GM18498 (cell line): ENCODE data around the gene PMVK.
A peak's percentile ranks its signal among the peaks of the same experiment; 100 is the strongest.

Experiments
- ATAC-seq: cut with Tn5 transposase; IDR thresholded peaks from one replicate; pipeline ENCODE4 v1.9.1; 2021; ENCODE audit warnings: mild to moderate bottlenecking, moderate library complexity; ENCODE audit not compliant: unreplicated experiment

The PMVK gene

DNA sequence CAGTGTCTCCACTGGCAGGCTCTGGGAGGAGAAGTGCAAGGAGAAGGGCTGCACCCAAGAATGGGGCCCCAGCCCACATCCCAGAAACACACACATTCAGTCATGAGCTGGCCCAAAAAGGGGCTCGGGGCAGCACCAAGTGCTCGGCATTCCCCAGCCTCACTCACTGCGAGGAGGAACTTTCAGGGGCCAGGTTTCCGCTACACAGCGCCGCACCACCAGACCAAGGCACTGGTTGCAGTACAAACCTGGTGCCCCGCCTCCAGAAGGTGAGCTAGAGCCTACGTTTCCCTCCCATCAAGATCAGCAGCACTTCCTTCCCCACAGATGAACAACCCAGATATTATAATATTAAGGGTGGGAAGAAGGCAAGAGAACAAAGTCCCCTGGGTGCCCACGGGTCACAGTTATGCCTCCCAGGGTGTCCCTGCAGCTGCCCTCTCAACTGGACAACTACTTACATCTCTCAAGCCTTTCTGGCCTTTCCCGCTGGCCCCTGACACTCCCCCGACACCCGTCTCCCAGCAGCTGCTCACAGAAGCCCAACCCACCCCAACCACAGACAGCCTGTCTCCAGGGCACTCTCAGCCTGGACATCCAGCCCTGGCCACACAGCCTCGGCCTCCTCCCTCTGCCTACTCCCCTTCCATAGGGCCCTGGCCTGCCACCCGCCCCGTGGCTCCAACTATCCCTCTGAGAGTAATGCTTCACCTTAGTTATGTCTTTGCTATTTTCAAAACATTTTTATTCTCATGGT, 15.6 kb upstream of the PMVK start:
- no peak for ATAC-seq

DNA sequence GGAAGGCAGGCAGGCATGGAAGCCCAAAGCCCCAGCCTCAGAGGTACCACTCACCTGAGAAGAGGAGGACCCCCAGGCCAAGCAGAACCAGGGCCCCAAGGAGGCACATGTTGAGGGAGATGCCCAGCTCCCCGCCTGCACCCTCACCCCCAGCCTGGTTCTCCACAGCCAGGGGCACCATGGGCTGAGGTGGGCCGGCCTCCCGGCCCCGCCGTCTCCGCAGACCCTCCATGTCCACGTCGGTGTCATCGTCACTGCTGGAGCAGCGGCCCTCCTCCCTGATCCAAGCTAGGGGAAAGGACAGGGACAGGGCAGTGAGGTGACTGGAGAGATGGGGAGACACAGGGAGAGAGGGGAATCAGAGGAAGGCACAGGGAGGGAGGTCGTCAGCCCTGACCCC, 11.6 kb upstream of the PMVK start:
- ATAC-seq, result no peak

DNA sequence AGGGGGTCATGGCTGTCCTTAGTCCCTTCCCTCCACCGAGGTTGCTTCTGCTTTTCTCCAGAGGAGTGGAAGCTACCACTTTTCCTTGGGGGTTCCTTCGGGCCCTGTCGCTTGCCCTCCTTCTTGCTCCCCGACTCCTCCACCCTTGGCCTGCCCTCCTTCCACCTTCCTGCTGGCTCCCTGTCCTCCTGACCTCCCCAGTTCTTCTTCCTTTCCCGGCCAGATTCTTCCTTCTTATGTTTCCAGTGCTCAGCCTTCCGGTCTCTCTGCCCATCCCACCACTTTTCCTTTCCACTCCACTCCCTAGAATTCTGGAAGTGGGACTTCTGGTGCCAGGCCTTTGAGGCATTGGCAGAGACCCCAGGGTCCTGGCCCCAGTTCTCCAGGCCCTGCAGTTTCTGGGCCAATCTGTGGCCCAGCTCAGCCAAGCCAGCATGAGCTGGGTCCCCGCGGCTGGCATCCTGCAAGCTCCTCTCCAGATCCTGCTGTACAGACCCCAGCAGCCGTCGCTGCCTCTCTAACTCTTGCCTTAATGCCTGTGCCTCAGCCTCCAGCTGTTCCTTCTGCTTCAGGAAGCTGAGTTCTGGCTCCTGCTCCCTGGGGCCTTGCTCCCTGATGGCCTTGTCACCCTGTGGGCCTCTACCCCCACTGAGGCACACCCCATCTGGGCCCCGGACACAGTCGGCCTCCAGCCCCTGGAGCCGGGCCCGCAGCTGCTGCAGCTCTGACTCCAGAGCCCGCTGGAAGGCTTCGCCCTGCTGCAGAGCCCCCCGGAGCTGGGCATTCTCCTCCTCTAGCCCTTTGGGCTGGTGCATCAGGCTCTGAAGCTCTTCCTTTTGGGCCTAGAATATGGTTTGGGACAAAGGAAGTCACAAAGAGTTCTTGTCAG, 9.7 kb upstream of the PMVK start:
- no peak for ATAC-seq

DNA sequence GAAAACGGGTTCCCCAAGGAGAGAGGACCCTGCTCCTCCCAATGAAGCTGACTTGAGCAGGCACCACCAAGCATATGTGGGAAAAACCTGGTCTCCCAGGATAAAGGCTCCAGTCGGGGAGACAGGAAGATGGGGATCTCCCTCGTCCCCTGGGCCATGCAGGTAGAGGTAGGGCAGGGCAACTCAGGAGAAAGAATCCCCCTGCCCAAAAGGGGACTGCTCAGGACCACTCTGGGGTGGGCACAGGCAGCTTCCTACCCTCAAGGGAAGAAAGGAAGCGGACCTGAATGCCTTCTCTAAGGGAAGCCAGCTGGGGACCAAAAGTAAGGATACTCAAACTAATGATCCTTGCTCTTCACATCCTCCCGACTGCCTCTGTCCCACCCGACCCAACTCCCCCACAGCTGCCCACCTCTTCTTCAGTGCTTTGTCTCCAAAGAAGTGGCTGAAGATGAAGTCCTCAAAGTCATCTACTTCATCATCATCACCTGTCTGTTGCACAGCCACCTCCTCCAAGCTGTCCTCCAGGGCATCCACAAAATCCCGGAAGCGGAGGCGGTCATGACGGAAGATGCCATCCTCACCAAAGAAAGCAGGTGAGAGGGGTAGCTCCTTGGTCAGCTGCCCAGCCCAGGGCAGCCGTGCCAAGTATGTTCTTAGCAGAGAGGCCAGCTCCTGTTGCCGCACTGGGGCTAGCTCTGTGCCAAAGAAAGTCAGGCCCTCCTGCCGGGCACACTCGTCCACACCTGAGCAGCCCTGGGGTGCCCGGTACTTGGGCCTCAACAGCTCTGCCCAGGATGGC, 8.8 kb upstream of the PMVK start:
- no peak for ATAC-seq

DNA sequence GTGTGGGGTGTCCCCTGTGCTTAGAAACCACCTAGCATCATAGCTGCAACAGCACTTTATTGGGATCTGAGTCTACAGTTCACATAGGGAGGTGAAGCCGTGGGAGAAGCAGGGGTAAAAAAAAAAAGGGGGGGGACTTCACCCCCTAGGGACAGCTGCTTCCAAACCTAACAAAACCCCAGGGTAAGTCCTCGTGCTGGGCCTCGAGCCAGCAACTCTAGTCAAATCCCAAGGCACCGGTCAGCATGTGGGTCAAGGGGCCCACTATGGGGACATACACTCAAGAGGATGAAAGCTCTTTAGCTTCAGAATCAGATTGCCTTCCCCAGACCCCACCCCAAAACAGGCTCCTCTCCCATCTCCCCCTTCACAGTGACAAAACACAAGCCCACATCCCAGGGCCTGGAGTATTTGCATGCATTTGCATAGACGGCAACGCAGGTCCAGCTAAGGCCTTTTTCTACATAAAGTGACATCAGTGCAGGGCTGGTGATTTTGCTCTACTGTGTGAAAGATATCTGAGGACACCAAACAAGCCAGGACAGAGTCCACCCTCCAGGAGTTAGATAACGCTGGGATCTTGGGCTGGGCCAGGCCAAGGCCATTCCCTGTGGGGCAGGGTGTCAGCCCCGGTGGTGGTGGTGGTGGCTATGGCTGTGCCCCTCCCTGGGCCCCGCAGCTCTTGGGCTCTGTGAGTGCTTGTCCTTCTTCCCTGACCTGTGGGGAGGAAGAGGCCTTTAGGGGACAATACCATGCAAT, 8.1 kb upstream of the PMVK start:
- no peak for ATAC-seq

DNA sequence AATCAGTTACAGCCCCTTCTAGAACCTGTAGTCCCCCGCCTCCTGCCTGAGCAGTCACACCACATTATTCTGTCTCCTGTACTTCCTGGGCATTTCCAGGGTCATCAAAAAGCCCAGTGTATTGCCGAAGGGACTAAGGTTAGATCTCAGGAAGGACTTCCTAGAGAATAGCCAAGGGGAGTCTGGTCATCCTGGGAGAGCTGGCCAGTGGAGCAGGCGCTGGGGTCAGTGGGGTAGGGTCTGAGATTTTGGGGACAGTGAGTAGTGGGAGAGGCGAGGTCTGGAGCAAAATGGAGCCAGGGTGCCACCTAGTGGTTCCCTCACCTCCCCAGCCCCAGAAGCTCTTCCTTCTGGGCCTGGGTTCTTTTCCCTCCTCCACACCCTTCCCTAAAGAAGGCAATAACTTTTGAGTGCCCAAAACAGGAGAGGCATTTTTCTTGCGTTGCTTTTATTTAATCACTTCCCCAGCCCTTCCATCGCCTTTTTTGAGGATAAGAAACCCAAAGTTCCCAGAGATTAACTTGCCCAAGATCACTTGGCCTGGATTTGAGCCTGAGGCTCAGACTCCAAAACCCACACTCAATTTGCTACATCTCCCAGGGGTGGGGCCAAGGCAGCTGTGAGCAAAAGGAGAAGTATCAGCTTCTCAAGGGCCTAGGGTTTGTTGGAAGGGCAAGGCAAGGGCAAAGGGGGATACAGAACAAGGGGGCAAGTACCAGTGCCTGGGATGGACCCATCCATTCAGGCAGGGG, 7.3 kb upstream of the PMVK start:
- ATAC-seq, result no peak

- no peak for ATAC-seq
Observed at GRCh38 chr1:154941333-154942013, 5.0 kb upstream of the PMVK start.

- no peak for ATAC-seq
Observed at GRCh38 chr1:154940651-154941194, 4.2 kb upstream of the PMVK start.

GRCh38 chr1:154940213-154940560, 3.7 kb upstream of the PMVK start:
- ATAC-seq, result no peak

GRCh38 chr1:154938604-154939399, 2.3 kb upstream of the PMVK start:
- ATAC-seq, result no peak

GRCh38 chr1:154937988-154938386, 1.5 kb upstream of the PMVK start:
- no peak for ATAC-seq

- ATAC-seq, result peak; percentile 63
Observed at GRCh38 chr1:154937085-154937987, 817 bp upstream of the PMVK start.

- no peak for ATAC-seq
Observed at GRCh38 chr1:154935749-154936554, 567 bp downstream of the PMVK start.

- ATAC-seq, result no peak
Observed at GRCh38 chr1:154934358-154934948, 2.1 kb downstream of the PMVK start.

GRCh38 chr1:154931940-154932487, 4.5 kb downstream of the PMVK start:
- ATAC-seq, result no peak

DNA sequence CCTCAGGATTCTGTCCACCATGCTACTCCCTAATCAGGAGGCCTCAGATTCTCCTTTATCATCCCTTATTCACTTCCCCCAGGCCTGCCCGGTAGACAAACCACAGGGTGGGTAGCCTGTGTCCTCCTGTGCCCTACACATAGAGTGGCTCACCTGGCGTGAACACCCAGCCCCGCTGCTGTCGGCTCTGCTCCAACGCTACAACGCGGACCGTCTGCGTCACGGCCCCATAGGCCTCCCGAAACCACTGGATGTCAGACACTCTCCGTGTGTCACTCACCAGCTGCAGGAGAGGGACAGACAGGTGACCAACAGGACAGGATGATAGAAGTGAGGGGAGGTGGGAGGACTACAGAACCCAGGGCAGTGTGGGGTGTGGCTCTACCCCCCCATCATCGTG, 10.3 kb downstream of the PMVK start:
- ATAC-seq, result no peak
